G401.6 (cell line): ENCODE data around the gene OBSL1.
A peak's percentile ranks its signal among the peaks of the same experiment; 100 is the strongest.

Experiments used
- FAIRE-seq: peaks from 2 replicates; lab custom pipeline; 2012; peaks lifted over from hg19 to GRCh38; lab: Jason Lieb, UNC

The OBSL1 gene

GRCh38 chr2:219571311-219572236 is at the start of gene OBSL1:
OBSL1 (minus strand) TSS chr2:219571539; CDS start chr2:219571232, 307 bp downstream.
- FAIRE-seq = no peak

GRCh38 chr2:219620546-219620945 is 49.2 kb upstream of the OBSL1 start:
- FAIRE-seq = no peak

GRCh38 chr2:219619235-219619634 is 47.9 kb upstream of the OBSL1 start:
- no peak for FAIRE-seq

- no peak for FAIRE-seq
Observed at GRCh38 chr2:219618733-219619122, 47.4 kb upstream of the OBSL1 start.

GRCh38 chr2:219616550-219616949 is 45.2 kb upstream of the OBSL1 start:
- no peak for FAIRE-seq

GRCh38 chr2:219615894-219616293 is 44.6 kb upstream of the OBSL1 start:
- no peak for FAIRE-seq

GRCh38 chr2:219615036-219615435 is 43.7 kb upstream of the OBSL1 start:
- no peak for FAIRE-seq

GRCh38 chr2:219614076-219614860 is 42.9 kb upstream of the OBSL1 start:
- no peak for FAIRE-seq

GRCh38 chr2:219613461-219614070 is 42.2 kb upstream of the OBSL1 start:
- FAIRE-seq = no peak

GRCh38 chr2:219612577-219613286 is 41.4 kb upstream of the OBSL1 start:
- no peak for FAIRE-seq

- no peak for FAIRE-seq
Observed at GRCh38 chr2:219611866-219612576, 40.7 kb upstream of the OBSL1 start.

GRCh38 chr2:219611306-219611705 is 40.0 kb upstream of the OBSL1 start:
- no peak for FAIRE-seq

GRCh38 chr2:219609149-219609750 is 37.9 kb upstream of the OBSL1 start:
- no peak for FAIRE-seq

- FAIRE-seq = no peak
Observed at GRCh38 chr2:219608399-219608964, 37.1 kb upstream of the OBSL1 start.

- no peak for FAIRE-seq
Observed at GRCh38 chr2:219607931-219608330, 36.6 kb upstream of the OBSL1 start.

GRCh38 chr2:219605607-219605954 is 34.2 kb upstream of the OBSL1 start:
- no peak for FAIRE-seq

GRCh38 chr2:219603771-219604170 is 32.4 kb upstream of the OBSL1 start:
- FAIRE-seq = no peak

GRCh38 chr2:219598308-219599078 is 27.2 kb upstream of the OBSL1 start:
- FAIRE-seq = no peak

- peak; percentile 97 for FAIRE-seq
Observed at GRCh38 chr2:219597552-219598307, 26.4 kb upstream of the OBSL1 start, which contains the start of gene STK11IP. STK11IP (plus strand) TSS chr2:219597857; CDS start chr2:219598120, 263 bp downstream.
